ENCODE measurements around the gene HYDIN. TPM values are rescaled to one million over a fixed set of nuclear protein-coding genes. Genes with fewer than 3 reads are reported as not detected.

HYDIN gene
- total and polyA plus RNA-seq, 9 of the 15 experiments (the other 6 are each of a cell fraction or from before 2014, with no cell fraction given): 0.08 to 0.43 (median 0.14) TPM; not detected in 1

- peaks cover 45% of the 10 kb centered on the region; the same call in 2 of the 3 replicates for H3K36me3 ChIP-seq (ENCODE audit: control insufficient read depth, insufficient read depth, low read length)
- 79% methylated on average over 1 of the region's 1 CpG for WGBS (ENCODE audit: insufficient coverage, low coverage, missing lambda C conversion rate)
- H3K4me1 ChIP-seq (replicated peaks in 1 of 2; ENCODE audit: control insufficient read depth in 2 of 2, insufficient read depth in 2 of 2, low read length in 2 of 2): peaks cover 0 to 2% of the 10 kb centered on the region in 2 experiments; a peak in 3 of 5 replicates
- DNase-seq (ENCODE audit: extremely low read depth in 1 of 4, low spot score in 3 of 4) (peak in 1 of 4 experiments; percentile 18), ATAC-seq (no peak), FAIRE-seq (peak; percentile 82)
- intact Hi-C loops (cut with micrococcal nuclease): loop anchor here (5.0 to 10.0 kb wide), 2 partner anchors 85 to 398 kb away; partner anchors contain the start of gene MTSS2
- in situ Hi-C loops (cut with MboI): no loop called here
- no peaks in the 10 kb centered on the region for H3K9me1 ChIP-seq (ENCODE audit: control insufficient read depth, insufficient read depth, low read length)
- POLR2A ChIA-PET: interaction anchor here (0.8 to 1.6 kb wide), 3 partner anchors 9 to 14 kb away, joined by 3 to 5 read pairs (median 3); no protein-coding TSS in a partner anchor
- no peak overlapping the region; the same call in 2 of the 3 replicates for H3K27ac ChIP-seq (ENCODE audit: extremely low read depth, low read depth, low read length)
- H3K27me3 ChIP-seq (ENCODE audit: control insufficient read depth in 2 of 2, insufficient read depth in 2 of 2, low read length in 2 of 2): no peaks in the 10 kb centered on the region
- H4K20me1 ChIP-seq (replicated peaks; ENCODE audit: control insufficient read depth, insufficient read depth, low read length): no peaks in the 10 kb centered on the region; the same call in 1 of the 2 replicates
- CTCF ChIA-PET (ENCODE audit: low intra/inter-chr PET ratio): no interaction called here
- H3K4me3 ChIP-seq: no peak overlapping the region
- no peak overlapping the region for H2AFZ ChIP-seq (ENCODE audit: low read depth, low read length)
- no peaks in the 10 kb centered on the region for H3K9me3 ChIP-seq (replicated peaks; ENCODE audit: control insufficient read depth, insufficient read depth, low read depth, low read length)
- peak; percentile 74 for TF ChIP-seq ZNF316 (IDR thresholded peaks at IDR 0.05)
- TF ChIP-seq, protein P1, sequence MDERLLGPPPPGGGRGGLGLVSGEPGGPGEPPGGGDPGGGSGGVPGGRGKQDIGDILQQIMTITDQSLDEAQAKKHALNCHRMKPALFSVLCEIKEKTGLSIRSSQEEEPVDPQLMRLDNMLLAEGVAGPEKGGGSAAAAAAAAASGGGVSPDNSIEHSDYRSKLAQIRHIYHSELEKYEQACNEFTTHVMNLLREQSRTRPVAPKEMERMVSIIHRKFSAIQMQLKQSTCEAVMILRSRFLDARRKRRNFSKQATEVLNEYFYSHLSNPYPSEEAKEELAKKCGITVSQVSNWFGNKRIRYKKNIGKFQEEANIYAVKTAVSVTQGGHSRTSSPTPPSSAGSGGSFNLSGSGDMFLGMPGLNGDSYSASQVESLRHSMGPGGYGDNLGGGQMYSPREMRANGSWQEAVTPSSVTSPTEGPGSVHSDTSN (CRISPR knock-in tag; IDR thresholded peaks at IDR 0.05; ENCODE audit: low read depth): no peak
- TF ChIP-seq, protein P1 (tag; conservative IDR thresholded peaks at IDR 0.05; ENCODE audit: low read depth): peak; percentile 78
- TF ChIP-seq ZNF217 (CRISPR knock-in tag; IDR thresholded peaks at IDR 0.05): no peak
- TF ChIP-seq MAFG (tag; conservative IDR thresholded peaks at IDR 0.05): peak; percentile 72
- peak; percentile 73 for TF ChIP-seq NFE2 (IDR thresholded peaks at IDR 0.05; ENCODE audit: low read depth)
- peak; percentile 74 for TF ChIP-seq C11orf30 (IDR thresholded peaks at IDR 0.05; ENCODE audit: low read depth)
- TF ChIP-seq YBX1 (IDR thresholded peaks at IDR 0.05): no peak
- no peak for TF ChIP-seq MBD2 (IDR thresholded peaks at IDR 0.05; ENCODE audit: borderline replicate concordance, low read depth)
- TF ChIP-seq MEIS2 (IDR thresholded peaks at IDR 0.05; ENCODE audit: partially characterized antibody): peak; percentile 75
- TF ChIP-seq MAFK (IDR thresholded peaks at IDR 0.05; ENCODE audit: low read length): 0 out of 2 replicates have a peak, but pooled peaks have one; percentile 5
- no peaks in the 10 kb centered on the region for H3K79me2 ChIP-seq (ENCODE audit: control insufficient read depth, insufficient read depth, low read length)
- H3K4me2 ChIP-seq (ENCODE audit: insufficient read depth, low read length): no peak overlapping the region
- no TSS peak for BruUV-seq (replicated peaks)
- no peak overlapping the region for H3K9ac ChIP-seq (ENCODE audit: insufficient read depth in 1 of 2, low read depth in 2 of 2, low read length in 2 of 2)
These were observed 458.0 kb downstream of the HYDIN start for GRCh38 chr16:70772493-70772892.
